Stromal cell of bone marrow (primary cell): ENCODE data around the gene IL22RA1.

Experiments used
- DNase-seq: peaks from one replicate; pipeline ENCODE4 v3.0.0-alpha.2; 2012; ENCODE audit warnings: low read depth

Gene IL22RA1

DNA sequence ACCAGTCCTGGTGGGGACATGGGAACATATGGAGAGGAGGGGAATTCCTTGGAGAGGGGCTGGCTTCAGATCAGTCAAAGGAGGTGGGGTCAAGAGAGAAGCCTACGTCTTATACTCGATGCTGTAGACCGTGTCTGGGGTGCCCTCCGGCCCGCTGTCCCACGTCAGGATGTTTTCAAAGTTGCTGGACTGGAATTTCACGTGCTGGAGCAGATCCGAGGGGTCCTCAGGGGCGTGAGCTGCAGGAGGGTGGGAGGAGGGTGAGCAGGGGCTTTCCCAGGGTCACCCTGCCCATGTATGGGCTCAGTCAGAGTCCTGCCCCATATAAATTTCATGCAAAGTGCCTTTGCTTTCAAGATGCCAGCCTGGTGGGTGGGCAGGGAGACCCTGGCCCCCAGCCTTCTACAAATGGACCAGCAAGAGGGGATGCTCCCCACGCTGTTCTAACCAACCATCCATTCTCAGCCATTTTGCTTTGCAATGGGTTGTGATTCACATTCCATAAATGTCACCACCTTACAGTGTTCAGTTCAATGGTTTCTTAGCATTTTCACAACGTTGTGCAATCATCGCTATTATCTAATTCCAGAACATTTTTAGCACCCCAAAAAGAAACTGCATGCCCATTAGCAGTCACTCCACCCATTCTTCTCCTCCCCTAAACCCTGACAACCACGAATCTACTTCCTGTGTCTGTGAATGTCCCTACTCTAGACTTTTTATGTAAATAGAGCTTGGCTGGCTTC lies 4.3 kb downstream of the IL22RA1 start:
- no peak for DNase-seq

DNA sequence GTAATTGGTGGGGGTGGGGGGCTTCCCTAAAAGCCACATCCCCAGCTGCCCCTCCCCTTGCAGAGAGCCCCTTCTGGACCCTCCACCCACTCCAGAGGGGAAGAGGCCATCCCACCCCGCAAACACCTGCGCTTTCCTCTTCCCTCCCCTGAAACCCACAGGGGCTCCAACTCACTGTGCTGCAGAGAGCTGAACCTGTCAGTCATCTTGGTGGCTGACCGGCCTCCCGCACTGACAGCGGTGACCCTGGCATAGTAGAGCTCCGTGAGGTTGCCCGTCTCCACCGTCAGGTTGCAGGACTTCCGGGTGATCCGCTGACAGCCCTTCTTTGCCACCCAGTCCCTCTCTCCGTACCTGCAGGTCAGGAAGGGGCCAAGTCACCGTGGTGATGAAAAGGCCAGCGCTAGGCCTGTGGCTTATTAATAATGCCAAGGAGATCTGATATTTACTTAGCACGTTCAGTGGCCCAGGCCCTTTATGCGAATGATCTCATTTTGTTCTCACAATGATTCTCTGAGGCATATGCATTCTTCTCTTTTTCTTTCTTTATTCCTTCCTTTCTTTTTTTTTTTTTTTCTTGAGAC lies 5.9 kb downstream of the IL22RA1 start:
- no peak for DNase-seq

DNA sequence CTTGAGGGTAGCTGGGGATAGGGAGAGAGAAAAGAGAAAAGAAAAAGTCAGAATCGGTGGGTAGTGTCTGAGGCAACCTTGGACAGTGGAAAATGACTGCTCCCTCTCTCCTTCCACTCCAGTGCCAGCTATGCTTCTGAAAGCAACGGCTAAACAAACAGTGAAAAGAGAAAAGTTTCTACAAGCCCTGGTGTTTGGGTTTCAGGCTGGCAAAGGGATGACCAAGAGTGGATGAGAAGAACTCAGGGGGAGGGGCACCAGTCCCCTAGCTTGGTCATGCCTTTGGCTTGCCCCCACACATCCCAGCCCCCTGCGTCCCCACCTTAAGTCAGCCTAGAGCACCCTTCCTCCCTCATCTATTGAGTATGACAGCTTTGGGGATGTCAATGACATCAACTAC lies 8.6 kb downstream of the IL22RA1 start:
- DNase-seq = no peak

DNA sequence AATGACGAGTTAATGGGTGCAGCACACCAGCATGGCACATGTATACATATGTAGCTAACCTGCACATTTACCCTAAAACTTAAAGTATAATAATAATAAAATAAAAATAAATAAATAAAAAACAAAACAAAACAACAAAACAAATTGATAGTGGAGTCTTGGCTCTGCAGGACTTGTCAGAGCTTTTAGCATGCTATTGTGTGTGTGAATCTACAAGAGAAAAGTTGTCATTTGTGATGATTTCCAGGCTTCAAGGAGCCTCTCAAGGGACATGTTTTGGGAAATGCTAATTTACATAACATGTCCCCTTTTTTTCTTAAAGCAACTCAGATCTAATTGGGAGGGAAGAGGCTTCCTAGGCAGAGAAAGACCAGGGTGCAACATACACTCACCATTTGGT lies 9.1 kb downstream of the IL22RA1 start:
- no peak for DNase-seq

DNA sequence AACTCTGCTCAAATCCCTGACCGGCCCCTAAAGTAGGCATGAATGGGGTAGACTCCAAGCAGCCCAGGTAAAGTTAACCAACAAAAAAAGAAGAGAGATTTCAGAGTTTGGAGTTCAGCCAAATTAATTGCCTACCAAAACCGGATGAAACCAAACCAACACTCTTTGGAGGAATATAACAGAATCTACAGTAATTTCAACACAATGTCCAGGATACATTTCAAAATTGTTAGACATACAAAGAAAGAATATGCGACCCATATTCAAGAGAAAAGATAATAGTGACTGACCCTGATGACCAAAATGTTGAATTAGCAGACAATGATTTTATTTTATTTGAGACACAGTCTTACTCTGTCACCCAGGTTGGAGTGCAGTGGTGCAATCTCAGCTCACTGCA lies 12.6 kb downstream of the IL22RA1 start:
- DNase-seq = no peak

DNA sequence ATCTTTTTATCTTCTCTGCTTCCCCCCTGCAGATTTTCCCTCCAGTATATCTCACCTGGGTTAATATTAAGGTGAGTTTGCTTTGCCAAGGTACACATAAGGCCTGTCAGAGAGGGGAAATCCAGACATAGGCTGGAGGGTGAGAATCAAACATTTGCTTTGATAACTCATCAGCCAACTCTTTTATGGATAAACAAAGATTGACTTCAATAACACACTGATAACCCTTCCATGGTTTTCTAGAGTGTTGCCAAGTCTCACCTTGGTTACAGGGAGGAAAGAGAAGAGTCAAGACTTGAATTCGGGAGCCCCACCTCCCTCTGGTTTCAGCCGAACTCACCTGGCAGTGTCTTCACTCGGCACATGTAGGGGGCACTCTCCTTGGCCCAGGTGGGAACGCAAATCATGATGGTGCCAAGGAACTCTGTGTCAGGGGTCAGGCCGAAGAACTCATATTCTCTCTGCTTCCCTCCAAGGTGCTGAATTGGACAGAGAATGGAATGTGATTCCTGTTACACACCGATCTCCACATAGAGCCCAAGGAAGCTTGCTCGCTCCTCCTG lies 15.1 kb downstream of the IL22RA1 start:
- DNase-seq = no peak

DNA sequence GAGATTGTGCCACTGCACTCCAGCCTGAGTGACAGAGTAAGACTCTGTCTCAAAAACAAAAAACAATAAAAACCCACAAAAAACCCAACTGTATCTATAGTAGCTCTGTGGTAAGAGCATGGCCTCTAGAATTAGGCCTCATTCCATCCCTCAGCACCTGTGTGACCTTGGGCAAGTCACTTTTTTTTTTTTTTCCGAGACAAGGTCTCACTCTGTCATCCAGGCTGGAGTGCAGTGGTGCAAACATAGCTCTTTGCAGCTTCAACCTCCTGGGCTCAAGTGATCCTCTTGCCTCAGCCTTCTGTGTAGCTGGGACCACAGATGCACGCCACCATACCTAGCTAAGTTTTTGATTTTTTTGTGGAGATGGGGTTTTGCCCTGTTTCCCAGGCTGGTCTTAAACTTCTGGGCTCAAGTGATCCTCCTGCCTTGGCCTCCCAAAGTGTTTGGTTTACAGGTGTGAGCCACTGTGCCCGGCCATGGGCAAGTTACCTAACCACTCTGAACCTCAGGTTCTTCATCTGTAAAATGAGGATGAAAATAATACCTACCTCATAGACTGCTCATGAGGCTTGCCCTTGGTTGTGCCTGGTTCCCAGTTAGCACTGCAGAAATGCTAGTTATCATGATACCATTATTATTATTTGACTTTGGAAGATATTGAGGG lies 15.7 kb downstream of the IL22RA1 start:
- no peak for DNase-seq

DNA sequence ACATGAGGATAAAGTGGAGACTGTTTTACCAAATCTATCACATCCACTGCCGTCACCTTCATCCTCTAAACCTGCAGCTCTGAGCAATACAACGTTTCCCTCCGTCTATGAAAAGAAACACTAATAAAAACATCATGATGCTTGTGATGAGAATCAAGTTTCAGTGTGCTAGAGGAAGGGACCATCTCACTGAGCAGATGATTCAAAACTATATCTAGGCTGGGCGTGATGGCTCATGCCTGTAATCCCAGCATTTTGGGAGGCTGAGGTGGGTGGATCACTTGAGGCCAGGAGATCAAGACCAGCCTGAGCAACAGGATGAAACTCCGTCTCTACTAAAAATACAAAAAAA lies 16.3 kb downstream of the IL22RA1 start:
- DNase-seq = no peak

DNA sequence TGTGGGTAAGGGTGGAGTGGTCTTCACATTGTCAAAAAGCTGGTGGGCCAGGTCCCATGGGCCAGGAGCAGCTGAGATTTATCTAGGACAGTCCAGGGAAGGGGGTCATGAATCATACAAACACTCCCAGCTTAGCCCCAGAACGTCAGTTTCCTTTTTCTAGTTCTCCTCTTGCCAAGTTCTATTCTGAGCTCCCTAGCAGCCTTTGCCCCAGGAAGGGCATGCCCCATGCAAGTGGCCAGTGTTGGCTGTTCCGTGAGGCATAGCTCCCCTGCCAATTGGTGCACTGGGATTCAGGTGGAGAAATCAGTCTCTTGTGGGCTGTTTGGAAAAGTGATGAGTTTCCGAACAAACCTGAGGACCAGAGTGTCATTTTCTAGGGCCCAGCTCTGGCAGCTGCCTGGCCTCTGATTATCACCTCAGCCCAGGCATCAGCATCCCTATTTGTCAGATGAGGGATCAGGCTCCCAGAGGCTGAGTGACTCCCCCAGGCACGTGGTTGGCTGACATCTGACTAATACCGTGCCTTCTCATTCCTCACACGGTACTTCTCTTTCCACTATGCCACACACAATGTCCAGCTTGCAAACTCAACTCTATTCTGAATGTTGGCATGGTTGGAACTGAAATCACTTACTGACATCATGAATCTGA lies 16.8 kb downstream of the IL22RA1 start:
- DNase-seq = no peak

DNA sequence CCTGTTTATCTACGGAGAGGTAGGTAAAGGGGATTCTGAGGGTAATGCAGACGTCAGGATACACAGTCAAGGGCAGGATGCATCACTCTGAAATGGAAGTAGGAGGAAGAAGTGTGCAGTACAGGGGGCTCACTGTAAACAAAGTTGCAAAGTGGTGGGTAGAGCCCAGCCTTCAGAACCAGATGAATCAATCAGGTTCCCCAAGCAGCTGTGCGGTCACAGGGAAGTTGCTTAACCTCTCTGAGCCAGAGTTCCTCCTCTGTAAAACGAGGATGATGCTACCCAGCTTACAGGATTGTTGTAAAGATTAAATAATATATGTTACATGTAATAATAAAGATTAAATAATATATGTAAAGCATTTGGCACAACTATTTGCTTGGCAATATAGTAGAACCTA lies 17.5 kb downstream of the IL22RA1 start:
- DNase-seq = no peak

DNA sequence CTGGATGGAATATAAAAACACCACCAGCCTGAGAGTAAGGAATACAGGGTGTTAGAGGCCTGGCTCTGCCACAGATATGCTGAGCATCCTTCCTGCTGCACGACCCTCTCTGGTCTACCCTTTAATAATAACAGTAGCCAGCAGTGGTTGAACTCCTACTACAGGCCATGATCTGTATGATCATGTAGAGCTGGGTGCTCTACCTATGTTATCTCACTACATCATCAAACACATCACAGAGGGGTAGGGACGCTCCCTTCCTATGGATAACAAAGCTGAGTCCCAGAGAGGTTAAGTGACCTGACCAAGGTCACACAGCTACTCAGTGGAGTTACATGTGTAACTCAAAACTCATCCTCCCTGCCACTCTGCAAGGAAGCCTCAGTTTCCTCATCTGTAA lies 18.0 kb downstream of the IL22RA1 start:
- DNase-seq = no peak

DNA sequence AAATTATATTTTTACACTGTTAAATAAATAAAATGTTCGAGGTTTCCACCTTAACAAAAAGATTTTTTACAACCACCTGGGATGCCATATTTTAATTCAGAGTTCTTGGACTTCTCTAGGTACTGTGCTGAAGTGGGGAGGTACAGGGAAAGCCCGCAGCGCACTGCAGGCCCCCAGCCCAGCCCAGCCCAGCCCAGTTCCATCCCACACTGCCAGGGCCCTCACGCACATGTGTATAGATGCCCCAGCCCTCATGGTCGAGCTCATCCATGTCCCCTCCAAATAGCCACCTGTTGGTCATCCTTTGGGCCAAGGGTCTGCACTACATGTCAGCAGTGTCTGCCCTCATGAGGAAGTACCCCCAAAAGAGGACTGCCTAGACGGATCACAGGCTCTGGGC lies 19.3 kb downstream of the IL22RA1 start:
- DNase-seq = no peak

DNA sequence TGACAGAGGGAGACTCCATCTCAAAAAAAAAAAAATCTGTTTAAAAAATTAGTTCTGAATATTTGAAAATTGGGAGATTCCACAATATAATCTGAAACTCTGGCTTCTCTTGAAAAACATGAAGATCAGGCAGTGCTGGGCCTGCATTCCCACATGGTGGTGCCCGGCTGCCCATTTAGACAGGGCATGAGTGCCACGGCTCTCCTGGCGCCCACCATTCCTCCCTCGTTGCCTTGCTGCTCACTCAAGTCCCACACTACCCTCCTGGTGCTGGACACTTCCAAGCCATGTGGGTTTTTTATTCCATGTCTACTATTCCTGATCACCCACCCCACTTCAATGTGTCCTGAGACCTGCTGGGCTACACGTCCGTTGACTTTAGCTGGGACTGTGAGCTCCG lies 20.2 kb downstream of the IL22RA1 start:
- DNase-seq = no peak

DNA sequence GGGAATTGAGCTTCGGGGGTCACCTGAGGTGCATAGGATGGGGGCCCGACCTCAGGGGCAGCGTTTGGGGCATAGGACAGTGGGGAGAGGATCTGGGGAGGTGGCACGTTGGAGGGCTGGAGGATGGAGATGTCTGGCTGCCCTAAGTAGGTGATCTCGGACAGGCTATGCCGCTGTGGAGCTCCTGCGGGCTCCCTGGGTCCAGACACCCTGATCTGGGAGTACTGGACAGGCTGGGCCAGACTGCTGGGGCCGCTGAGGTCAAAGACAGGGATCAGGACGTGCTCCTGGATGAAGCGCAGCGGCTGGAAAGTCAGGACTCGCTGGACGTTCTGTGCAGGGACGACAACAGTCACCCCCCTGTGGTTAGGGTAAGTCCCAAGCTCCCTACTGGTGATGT lies 21.5 kb downstream of the IL22RA1 start:
- DNase-seq = no peak

DNA sequence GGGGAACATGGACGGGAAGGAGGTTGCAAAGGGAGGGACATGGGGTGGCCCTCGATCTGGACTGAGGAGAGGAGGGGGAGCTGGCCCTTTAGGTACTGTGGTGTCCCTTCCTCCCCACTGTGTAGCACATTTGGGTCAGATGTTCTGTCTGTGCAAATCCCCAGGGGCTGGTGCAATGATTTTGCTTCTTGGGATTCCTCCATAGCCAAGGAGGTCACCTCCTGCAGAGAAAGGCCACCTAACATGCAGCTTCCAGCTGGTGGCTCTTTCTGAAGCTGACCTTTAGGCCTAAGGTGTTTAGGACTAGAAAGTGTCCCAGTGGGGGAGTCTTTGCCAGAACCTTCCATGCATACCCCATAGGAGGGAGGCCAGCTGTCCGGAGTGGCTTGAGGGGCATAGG lies 22.0 kb downstream of the IL22RA1 start:
- DNase-seq = no peak

DNA sequence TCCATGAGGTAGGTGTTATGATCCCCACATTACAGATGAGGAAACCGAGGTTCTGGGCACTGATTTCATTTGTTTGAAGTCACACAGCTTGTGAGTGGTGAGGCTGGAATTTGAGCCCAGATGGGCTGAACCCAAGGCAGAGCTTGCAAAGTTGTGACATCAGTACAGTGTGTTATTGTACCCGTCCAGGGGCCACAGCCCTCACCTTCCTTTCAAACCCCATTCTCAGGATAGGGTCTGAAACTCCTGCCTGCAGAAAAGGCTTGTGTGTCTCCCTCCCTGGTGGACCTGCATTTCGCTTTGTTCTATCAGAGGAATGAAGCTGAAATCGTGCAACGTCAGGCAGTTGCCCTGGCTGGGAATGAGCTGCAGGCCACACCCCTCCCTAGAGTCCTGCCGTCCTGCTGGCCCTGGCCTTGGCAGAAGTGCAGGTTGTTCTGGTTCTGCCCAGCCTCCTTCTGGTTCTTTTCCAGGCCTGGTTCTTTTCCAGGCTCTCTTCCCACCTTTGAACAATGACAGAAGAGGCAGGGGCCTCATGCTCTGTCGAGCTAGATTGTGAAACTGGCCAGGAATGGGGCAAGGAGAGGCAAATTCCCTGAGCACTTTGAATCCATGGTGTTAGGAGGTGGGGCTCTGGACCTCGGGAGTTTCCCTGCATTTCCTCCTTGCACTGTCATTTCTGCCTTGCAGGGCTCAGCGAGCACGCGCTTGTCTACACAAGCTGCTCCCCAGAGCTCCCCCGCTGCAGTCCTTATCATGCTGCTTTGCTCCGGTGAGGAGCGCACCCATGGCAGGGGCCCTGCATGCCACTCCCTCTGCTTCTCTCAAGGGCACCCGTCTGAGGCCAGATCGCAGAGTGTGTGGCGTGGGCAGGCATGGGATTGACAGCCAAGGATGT lies 22.8 kb downstream of the IL22RA1 start:
- no peak for DNase-seq

DNA sequence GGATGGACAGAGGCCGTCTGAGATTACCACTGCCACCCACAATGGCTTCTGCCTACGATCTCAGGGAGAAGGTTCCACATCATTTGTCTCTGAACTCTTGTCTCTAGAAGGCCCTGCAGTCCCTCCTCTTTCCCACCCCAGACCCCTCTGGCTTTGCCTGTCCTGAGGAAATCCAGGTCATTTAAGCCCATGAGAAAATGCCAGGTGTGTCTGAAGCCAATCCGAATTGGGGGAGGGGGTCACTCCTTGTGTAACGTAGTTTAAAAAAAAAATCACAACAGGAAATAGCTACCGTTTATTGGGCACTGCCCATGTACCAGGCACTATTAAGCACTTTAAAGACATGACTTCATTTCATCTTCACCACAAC lies 23.5 kb downstream of the IL22RA1 start:
- DNase-seq = no peak

DNA sequence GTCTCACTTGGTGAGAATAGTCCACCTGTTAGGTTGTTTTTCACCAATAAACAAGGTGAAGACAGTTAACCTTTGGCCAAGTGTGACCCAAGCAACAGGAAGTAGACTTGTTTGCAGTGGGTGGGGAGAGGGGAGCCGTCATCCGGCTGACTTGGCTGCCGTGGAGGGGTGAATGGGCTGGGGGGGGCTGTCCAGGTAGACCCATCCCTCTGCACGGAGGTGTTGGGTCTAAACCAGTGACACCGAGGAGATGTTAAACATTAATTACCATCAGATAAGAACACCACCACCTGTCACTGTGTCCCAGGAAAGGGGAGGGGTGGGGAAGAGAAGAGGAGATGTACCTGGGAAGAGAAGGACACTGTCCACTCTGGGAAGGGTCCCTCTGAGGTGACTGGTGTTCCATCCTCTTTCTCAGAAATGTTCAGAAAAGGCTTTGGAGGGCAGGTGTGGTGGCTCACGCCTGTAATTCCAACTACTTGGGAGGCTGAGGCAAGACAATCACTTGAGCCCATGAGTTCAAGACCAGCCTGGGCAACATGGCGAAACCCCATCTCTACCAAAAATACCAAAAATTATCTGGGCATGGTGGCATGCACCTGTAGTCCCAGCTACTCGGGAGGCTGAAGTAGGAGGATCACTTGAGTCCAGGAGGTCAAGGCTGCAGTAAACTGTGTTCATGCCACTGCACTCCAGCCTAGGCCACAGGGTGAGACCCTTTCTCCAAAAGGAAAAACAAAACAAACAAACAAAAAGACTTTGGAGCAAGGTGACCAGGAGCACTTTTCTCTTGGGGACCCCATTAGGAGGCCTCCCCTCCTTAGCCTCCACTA lies 24.3 kb downstream of the IL22RA1 start:
- no peak for DNase-seq

DNA sequence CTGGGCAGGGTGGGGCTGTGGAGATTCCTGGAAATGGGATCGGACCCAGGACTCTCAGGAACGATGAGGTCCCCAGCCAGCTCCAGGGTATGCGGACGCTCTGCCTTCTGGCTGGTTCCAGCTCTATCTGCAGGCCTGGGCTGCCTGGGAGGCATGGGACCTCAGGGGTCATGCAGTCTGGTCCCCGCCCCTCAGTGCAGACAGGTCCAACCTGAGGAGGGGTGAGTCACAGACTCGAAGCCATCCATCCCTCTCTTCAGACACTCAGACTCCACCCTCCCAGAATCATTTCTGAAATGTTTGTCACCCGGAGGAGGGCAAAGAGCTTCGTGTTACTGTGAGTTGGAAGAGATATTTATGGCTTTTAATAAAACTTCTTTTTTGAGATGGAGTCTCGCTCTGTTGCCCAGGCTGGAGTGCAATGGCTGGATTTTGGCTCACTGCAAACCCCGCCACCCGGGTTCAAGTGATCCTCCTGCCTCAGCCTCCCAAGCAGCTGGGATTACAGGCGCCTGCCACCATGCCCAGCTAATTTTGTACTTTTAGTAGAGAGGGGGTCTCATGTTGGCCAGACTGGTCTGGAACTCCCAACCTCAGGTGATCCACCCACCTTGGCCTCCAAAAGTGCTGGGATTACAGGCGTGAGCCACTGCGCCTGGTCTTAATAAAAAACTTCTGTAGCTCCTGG lies 25.1 kb downstream of the IL22RA1 start:
- peak; percentile 45 for DNase-seq

DNA sequence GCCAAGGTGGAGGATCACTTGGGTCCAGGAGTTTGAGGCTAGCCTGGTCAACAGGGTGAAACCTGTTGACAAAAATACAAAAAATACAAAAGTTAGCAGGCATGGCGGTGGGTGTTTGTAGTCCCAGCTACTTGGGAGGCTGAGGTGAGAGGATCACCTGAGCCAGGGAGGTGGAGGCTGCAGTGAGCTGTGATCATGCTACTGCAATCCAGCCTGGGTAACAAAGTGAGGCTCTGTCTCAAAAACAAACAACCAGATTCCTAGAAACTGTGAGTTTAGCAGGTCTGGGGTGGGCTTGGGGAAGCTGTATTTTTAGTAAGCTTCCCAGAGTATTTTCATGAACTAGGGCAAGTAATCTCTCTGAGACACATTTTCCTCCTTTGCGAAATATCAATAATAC lies 25.8 kb downstream of the IL22RA1 start:
- no peak for DNase-seq
